ENCODE data around the gene NRXN2.
"Not testable (repeated sequence)": the region's sequence is repeated elsewhere in the genome, so short reads cannot be mapped to it uniquely, and the experiment has no call there.

NRXN2 gene

DNA sequence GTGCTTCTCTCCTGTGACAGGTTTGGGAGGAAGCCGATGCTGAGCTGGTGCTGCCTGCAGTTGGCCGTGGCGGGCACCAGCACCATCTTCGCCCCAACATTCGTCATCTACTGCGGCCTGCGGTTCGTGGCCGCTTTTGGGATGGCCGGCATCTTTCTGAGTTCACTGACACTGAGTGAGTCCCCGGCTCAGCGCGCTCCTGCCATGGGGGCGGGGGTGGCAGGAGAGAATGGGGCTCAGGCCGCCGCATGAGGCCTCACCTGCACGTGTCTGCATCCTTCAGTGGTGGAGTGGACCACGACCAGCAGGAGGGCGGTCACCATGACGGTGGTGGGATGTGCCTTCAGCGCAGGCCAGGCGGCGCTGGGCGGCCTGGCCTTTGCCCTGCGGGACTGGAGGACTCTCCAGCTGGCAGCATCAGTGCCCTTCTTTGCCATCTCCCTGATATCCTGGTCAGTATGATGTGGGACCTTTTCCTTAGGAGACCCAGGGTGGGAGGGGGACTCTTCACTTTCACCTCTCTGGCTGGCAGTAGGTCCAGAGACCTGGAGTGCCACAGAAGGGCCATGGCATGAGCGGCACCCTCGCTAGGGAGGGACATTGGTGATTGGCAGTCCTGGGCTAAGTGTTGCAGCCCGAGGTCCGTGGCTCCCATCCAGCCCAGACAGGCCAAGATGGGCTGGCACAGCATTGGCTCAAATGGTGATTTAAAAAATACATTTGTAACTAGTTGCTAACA, 160.8 kb downstream of the NRXN2 start:
- no peak for DNase-seq (ENCODE audit: low spot score)
- no peak for TF ChIP-seq CTCF (IDR thresholded peaks at IDR 0.05; ENCODE audit: extremely low read depth, missing control alignments)

DNA sequence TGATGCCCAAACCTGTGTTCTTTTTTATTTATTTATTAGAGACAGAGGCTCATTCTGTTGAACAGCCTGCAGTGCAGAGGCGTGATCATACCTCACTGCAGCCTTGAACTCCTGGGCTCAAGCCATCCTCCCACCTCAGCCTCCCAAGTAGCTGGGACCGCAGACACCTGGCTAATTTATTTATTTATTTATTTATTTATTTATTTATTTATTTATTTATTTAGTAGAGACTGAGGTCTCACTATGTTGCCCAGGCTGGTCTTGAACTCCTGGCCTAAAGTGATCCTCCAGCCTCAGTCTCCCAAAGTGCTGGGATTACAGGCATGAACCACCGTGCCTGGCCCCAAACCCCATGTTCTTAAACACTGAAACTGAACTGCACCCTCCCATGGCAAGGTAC, 161.6 kb downstream of the NRXN2 start:
- not testable (repeated sequence) for DNase-seq (ENCODE audit: low spot score)

GRCh38 chr11:64560941-64561340, 162.1 kb downstream of the NRXN2 start:
- DNase-seq (ENCODE audit: low spot score), result no peak
- TF ChIP-seq CTCF (IDR thresholded peaks at IDR 0.05; ENCODE audit: extremely low read depth, missing control alignments), result no peak

DNA sequence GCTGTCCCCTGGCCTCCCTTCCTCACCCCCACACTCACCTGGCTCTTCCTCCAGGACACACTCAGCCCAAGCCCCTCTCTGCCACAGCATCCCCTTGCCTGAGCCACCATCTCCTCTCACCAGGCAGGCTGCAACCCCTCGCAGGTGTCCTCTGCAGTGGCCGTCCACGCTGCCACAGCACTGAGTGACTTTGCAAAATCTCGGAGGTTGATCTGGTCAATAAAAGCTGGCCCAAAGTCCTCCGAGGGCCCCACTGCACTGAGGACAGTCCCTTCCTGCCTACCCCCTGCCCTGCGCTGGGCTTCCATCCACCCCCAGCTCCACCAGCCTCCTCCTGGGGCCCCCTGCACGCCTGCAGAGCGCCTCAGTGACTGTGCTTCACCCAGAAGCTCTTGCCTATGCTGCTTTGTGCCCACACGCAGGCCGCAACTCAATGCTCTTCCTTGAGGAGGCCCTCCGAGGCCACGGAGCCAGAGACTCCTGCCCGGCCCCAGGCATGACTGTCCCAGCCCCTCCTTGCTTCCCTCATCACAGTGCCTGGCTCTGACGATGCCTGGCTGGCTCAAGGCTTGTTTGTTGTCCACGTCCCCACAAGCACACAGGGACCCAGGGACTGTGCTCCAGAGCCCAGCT, 162.7 kb downstream of the NRXN2 start:
- DNase-seq (ENCODE audit: low spot score), result no peak
- TF ChIP-seq CTCF (IDR thresholded peaks at IDR 0.05; ENCODE audit: extremely low read depth, missing control alignments), result no peak

DNA sequence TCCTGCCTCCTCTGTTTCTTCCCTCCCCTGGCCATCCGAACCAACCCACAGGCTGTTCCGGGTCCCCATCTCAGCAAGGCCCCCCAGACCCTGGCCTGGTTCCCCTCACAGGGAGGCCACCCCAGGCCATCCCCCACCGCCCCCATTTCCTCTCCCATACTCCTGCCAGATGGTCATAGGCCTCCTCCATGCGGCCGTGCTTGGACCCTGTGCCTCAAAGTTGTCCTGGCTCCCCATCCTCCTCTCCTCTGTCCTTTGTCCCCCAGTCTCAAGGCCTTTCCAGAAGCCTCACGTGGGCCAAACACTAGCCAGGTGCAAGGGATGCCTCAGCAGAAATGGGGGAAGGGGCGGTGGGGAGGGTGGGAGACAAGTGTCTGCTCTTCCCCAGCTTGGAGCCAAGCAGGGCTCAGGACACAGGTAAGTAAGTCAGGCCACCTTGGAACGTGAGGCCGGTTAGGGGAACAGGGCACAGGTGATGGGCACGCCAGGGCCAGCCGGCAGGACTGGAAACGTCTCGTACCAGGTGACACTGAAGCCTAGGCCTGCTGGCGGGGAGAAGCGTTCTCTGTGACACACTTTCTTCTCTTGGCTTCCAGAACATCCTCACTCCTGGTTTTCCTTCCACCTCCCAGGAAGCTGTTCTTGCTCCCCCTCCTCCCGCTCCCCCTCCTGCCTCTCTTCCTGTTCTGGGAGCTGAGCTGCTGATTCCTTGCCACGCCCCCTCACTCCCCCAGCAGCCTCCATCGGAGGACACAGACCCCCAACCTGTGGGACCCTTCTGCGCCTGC, 163.5 kb downstream of the NRXN2 start:
- no peak for DNase-seq (ENCODE audit: low spot score)
- TF ChIP-seq CTCF (IDR thresholded peaks at IDR 0.05; ENCODE audit: extremely low read depth, missing control alignments), result no peak

- no peak for DNase-seq (ENCODE audit: low spot score)
- TF ChIP-seq CTCF (IDR thresholded peaks at IDR 0.05; ENCODE audit: extremely low read depth, missing control alignments), result no peak
Measured at GRCh38 chr11:64558869-64559268, 164.1 kb downstream of the NRXN2 start.

DNA sequence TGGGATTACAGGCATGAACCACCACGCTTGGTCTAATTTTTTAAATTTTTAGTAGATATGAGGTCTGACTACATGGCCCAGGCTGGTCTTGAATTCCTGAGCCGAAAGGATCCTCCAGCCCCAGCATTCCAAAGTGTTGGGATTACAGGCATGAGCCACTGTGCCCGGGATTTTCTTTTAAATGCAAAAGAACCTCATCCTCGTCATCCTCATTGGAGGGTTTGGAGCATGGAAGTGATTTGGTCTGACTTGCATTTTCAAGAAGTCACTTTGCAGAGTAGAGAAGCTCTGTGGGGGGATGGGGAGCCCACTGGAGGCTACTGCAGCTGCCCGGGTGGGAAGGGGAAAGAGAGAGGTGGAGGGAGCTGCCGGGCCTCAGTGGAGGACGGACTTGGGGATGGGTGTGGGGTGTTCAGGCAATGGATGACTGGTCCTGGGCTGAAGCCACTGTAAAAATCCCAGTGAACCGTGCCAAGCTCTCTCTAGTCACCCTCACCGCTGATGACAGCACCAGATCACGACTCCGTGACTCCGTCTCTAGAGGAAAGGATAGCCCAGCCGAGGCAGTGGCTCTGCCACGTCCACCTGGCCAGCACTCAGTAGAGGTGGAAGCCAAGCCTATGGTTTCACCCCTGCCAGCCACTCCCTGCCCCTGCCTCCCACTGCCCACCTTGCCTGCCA, 164.8 kb downstream of the NRXN2 start:
- no peak for DNase-seq (ENCODE audit: low spot score)
- TF ChIP-seq CTCF (IDR thresholded peaks at IDR 0.05; ENCODE audit: extremely low read depth, missing control alignments), result no peak
